NCI-H146 (cell line): Measurements from ENCODE around the gene AAMP.
"Not testable (repeated sequence)": the region's sequence is repeated elsewhere in the genome, so short reads cannot be mapped to it uniquely, and the experiment has no call there.

Experiments used
- DNase-seq: peaks from one replicate; lab custom pipeline; 2025; lab: John Stamatoyannopoulos, UW

The AAMP gene

GRCh38 chr2:218274586-218274985 lies 4.6 kb upstream of the AAMP start:
- no peak for DNase-seq

- no peak for DNase-seq
These were observed 3.9 kb upstream of the AAMP start for GRCh38 chr2:218273908-218274249.

- DNase-seq: not testable (repeated sequence)
These were observed 3.4 kb upstream of the AAMP start for GRCh38 chr2:218273214-218273907.

- DNase-seq: peak; percentile 45
These were observed 2.7 kb upstream of the AAMP start for GRCh38 chr2:218272531-218273212.

DNA sequence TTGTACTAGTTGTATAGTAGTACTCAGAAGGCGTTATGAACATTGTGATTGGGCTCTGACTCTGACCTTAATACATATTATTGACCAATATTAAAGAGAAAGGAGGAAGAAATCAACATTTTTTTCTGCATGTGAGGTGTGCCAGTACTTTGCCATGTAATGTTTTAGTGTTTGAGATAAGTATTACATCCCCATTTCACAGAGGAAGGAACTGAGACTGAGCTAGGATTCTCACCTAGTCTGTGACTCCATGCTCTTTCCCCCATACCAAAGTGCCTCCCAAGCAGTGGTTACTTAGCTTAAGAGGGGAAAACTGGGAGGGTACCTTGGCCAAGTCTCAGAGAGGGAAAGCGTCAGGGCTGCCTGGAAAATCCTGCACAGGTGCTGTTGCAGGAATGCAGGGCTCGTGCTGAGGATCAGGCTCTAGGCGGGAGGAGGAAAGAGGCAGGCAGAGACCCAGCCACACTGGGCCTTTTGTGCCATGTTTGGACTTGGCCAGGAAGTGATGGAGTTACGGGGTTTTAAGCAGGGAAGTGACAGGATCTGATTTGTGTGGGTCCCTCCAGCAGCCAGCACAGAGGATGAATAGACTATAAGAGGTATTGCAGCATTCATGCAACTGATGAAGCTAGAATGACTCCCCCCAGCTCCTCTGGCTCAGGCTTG lies 2.1 kb upstream of the AAMP start:
- DNase-seq: no peak

DNA sequence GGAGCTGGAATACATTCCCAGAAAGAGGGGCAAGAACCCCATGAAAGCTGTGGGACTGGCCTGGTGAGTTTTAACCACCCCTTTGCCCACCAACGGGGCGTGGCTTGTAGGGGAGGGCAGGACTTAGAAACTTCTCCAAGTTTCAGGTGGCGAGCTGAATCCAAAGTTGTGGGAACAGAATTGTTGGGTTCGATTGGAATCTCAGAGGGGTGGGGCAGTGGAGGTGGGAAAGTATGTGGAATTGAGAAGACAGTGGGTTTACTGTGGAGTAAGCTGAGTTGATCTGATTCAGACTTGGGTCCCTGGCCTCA lies 1.5 kb upstream of the AAMP start:
- DNase-seq: no peak

DNA sequence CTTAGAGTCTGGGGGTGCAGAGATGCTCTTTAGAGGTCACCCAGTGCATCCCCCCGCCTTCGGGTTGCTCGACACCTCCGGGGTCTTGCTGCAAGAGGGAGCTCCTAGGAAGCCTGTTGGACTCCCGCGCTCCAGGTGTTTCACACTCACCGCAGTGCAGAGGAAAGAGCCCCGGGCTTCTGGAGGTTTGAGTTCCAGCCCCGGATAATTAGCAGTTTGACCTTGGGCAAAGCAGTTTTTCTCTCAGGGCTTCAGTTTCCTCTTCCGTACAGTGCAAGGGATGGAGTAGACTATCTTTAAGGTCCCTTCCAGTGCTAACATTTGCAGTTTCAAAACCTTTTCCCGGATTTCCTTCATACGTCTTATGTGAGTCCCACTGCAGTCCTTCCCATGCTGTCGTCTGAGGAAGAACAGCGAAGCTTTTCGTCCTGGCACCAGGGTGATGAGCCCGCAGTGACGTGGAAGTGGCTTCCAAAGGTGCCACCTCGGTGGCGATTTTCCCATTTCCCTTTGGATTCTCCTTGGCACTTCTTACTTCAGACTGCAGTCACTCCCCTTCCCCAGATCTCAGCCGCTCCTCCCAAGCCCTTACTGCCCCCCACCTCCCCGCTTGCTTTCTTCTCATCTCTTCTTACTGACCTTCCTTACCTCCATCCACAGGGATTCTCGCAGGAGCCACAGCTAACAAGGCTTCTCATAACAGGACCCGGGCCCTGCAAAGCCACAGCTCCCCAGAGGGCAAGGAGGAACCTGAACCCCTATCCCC lies 967 bp upstream of the AAMP start:
- DNase-seq: peak; percentile 33

DNA sequence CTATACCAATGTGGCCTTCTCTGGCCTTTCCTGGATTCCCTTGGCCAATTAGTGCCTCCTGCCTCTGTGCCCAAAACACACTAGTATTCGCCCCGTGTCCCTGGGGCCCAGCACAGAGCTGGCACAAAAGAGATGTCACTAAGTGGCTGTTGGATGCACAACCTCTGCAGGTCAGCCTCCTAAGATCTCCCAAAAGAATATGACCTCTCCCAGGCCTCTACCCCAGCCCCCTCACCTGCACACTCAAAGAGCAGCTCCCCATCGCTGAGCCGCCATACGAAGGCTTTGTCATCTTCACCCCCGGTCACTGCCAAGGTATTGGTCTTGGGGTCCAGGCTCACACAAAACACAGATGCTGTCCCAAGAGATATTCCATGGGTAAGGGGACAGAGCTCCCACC lies 2.7 kb downstream of the AAMP start:
- no peak for DNase-seq

DNA sequence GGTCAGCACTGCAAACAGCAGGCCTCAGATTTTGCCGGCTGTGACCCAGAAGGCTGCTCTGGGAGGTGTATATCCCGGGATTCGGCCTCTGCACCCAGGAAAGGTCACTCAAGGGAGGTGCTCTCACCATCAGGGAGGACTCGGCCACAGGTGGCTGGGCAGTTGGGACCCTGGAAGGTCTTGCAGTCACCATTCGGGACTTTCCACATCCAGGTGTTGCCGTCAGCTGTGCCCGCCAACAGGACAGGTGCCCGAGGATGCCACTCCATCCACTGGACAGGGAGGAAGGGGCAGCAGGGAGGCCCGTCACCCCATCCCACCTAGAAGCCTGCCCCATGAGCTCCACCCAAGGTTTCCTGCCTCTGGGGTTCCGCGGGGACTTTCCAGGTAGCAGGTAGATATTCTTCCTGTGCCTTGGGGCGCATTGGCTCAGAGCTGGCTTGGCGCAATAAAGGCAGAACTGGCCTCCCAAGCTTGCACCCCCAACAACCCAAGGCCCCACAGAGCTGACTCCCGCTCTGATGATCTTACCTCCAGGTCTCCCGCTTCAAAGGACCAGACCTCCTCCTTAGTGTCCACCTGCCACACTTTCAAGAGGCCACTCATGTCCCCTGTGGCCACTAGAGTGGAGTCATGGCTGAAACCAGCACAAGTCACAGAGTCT lies 3.5 kb downstream of the AAMP start:
- DNase-seq: no peak

- DNase-seq: no peak
These were observed 4.3 kb downstream of the AAMP start for GRCh38 chr2:218265626-218266025.

GRCh38 chr2:218264773-218265561 lies 5.0 kb downstream of the AAMP start:
- no peak for DNase-seq

DNA sequence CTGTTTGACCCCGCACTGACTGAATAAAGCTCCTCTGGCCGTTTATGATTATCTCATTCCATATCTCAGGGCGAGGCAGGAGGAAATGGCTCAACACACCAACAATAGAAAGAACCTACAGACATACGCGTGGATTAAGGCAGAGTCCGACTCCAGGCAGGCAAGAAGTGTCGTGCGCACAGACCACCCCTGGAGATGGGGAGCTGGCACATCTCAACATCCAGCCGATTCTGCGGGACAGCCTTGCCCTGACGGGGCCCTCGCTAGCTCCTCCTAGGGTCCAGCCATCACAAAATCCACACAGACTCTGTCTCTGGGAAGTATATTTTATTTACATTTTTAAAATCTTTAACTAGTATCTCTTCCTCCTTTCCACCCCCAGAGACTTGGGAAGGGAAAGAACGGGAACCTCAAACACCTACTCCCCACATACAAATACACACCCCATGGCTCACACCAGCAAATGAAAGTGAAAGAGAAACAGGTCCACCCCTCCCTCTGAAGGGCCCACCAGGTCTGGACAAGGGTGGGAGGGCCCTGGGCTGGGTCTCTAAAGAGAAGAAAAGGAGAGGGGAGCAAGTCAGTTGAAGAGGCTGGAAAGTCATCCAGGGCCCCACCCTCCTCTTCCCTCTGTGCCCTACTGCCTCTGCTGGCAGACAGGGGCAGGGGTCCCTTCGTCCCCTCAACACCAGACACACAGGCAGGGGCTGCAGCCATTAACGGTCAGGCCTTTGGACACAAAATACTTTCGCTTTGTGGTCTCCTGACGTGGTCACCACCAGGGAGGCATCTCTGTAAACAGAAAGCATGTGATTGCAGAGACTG lies 5.9 kb downstream of the AAMP start:
- DNase-seq: no peak

DNA sequence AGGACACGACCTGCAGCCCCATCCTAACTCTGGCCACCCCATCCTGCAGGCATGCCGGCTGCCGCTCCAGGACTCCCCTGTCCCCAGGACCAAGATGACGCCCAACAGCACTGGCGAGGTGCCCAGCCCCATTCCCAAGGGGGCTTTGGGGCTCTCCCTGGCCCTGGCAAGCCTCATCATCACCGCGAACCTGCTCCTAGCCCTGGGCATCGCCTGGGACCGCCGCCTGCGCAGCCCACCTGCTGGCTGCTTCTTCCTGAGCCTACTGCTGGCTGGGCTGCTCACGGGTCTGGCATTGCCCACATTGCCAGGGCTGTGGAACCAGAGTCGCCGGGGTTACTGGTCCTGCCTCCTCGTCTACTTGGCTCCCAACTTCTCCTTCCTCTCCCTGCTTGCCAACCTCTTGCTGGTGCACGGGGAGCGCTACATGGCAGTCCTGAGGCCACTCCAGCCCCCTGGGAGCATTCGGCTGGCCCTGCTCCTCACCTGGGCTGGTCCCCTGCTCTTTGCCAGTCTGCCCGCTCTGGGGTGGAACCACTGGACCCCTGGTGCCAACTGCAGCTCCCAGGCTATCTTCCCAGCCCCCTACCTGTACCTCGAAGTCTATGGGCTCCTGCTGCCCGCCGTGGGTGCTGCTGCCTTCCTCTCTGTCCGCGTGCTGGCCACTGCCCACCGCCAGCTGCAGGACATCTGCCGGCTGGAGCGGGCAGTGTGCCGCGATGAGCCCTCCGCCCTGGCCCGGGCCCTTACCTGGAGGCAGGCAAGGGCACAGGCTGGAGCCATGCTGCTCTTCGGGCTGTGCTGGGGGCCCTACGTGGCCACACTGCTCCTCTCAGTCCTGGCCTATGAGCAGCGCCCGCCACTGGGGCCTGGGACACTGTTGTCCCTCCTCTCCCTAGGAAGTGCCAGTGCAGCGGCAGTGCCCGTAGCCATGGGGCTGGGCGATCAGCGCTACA lies 7.0 kb downstream of the AAMP start:
- no peak for DNase-seq

DNA sequence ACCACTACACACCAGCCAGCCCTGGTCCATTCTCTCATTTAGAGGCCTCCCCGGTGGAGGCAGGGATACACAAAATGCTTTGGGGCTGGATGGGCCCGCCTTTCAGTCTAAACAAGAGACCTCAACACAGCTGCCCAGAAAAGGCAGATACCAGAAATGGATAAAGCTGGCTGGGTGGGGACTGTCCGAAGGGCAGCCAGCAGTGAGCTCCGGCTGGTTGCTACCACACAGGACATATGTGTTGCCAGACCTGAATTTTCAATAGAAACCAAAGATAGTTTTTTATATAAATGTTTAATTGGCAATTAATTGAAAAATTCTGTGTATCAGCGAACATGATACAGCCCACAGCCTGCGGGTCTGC lies 7.7 kb downstream of the AAMP start:
- no peak for DNase-seq

GRCh38 chr2:218261423-218262236 lies 8.3 kb downstream of the AAMP start:
- peak; percentile 3 for DNase-seq

- peak; percentile 43 for DNase-seq
These were observed 9.1 kb downstream of the AAMP start, which contains the start of gene GPBAR1 for GRCh38 chr2:218260742-218261422. Gene GPBAR1, plus strand, starts transcription at chr2:218261015. Its CDS starts 1,710 bp downstream, at chr2:218262725.

DNA sequence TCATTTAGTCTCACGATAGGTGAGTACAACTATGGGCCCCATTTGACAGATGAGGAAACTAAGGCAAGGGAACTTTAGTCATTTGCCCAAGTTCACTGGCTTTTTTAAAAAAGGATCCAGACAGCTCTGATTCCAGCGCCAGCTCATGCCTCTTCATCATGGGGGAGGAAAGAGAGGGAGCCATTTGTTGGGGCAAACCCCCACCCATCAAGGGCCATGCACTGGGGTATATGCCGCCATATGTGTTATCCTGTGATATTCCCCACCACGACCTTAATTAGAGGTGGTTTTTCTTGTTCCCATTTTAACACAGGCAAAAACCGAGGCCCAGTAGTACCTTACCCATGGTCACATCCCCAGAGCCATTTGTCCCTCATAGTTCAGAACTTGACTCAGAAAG lies 9.8 kb downstream of the AAMP start:
- no peak for DNase-seq
